HG02759 (cell line): ENCODE results near the gene RSPH10B2.
"Not testable (repeated sequence)": the region's sequence is repeated elsewhere in the genome, so short reads cannot be mapped to it uniquely, and the experiment has no call there.

ENCODE experiments used
- ATAC-seq: cut with Tn5 transposase; IDR thresholded peaks from one replicate; pipeline ENCODE4 v1.9.1; 2021; ENCODE audit warnings: mild to moderate bottlenecking, moderate library complexity; ENCODE audit not compliant: unreplicated experiment

RSPH10B2 gene

GRCh38 chr7:6781581-6781980 lies 27.7 kb downstream of the RSPH10B2 start:
- not testable (repeated sequence) for ATAC-seq

- not testable (repeated sequence) for ATAC-seq
Measured at GRCh38 chr7:6789353-6789752, 35.5 kb downstream of the RSPH10B2 start.

GRCh38 chr7:6792113-6792872 lies 38.4 kb downstream of the RSPH10B2 start:
- ATAC-seq: not testable (repeated sequence)

GRCh38 chr7:6794276-6794675 lies 40.4 kb downstream of the RSPH10B2 start:
- ATAC-seq: not testable (repeated sequence)

- not testable (repeated sequence) for ATAC-seq
Measured at GRCh38 chr7:6797218-6797617, 43.3 kb downstream of the RSPH10B2 start.

- not testable (repeated sequence) for ATAC-seq
Measured at GRCh38 chr7:6798047-6798446, 44.1 kb downstream of the RSPH10B2 start.

- ATAC-seq: not testable (repeated sequence)
Measured at GRCh38 chr7:6799887-6800286, 46.0 kb downstream of the RSPH10B2 start.

- not testable (repeated sequence) for ATAC-seq
Measured at GRCh38 chr7:6800331-6800730, 46.4 kb downstream of the RSPH10B2 start.

- not testable (repeated sequence) for ATAC-seq
Measured at GRCh38 chr7:6807393-6807918, 53.6 kb downstream of the RSPH10B2 start.

- ATAC-seq: not testable (repeated sequence)
Measured at GRCh38 chr7:6807959-6808358, 54.1 kb downstream of the RSPH10B2 start.

- ATAC-seq: not testable (repeated sequence)
Measured at GRCh38 chr7:6813011-6813410, 59.1 kb downstream of the RSPH10B2 start.

- ATAC-seq: not testable (repeated sequence)
Measured at GRCh38 chr7:6815470-6815869, 61.6 kb downstream of the RSPH10B2 start.

GRCh38 chr7:6821622-6822021 lies 67.7 kb downstream of the RSPH10B2 start:
- not testable (repeated sequence) for ATAC-seq

- peak; percentile 60 for ATAC-seq
Measured at GRCh38 chr7:6825236-6826125, 71.6 kb downstream of the RSPH10B2 start.

GRCh38 chr7:6826151-6826550 lies 72.2 kb downstream of the RSPH10B2 start, which contains the start of gene CCZ1B:
CCZ1B (minus strand) TSS chr7:6826275; CDS start chr7:6826197, 78 bp downstream.
- ATAC-seq: peak; percentile 100

GRCh38 chr7:6827180-6827579 lies 73.3 kb downstream of the RSPH10B2 start:
- ATAC-seq: not testable (repeated sequence)

- not testable (repeated sequence) for ATAC-seq
Measured at GRCh38 chr7:6829616-6830015, 75.7 kb downstream of the RSPH10B2 start.

GRCh38 chr7:6830026-6830425 lies 76.1 kb downstream of the RSPH10B2 start:
- ATAC-seq: not testable (repeated sequence)

GRCh38 chr7:6831018-6831725 lies 77.3 kb downstream of the RSPH10B2 start:
- no peak for ATAC-seq

GRCh38 chr7:6833636-6834035 lies 79.7 kb downstream of the RSPH10B2 start:
- no peak for ATAC-seq

- not testable (repeated sequence) for ATAC-seq
Measured at GRCh38 chr7:6835521-6835920, 81.6 kb downstream of the RSPH10B2 start.
